ENCODE results near the gene PALM2AKAP2.

The PALM2AKAP2 gene

DNA sequence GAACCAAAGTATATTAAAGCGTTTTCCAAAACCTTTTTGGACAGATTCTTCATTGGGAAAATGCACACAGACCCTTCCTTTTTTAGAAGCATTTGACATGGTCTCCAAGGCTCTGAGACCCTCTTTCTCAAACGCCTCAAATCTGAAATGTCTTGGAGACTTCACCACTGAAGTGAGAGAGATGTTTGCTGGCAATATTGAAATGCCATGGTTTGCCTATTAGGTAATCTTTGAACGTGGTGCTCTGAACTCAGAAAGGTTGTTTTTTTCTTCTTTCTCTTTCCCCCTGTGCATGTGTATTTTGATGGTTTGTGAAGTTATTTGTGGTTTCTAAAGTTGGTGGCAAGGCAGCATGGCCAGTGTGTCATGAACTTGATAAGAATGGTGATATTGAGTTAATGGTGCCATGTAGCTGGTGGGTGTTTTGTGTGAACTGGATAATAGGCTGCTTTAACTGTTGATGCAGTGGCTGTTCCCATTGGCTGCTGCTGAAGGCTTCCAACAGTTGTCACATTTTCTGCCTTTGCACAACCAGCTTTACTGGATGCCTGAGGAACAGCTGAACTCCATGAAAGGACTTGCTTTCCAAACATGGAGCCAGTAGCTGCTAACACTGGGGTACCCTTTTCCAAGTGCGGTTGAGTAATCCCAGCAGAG, 1.7 kb downstream of the PALM2AKAP2 start:
- no peaks in the 10 kb centered on the region for H3K36me3 ChIP-seq (ENCODE audit: control insufficient read depth, insufficient read depth, low read length)
- H3K56ac ChIP-seq (ENCODE audit: low read length), result no peak overlapping the region
- no peak overlapping the region for H3K4me2 ChIP-seq (ENCODE audit: low read length)
- H3K4me1 ChIP-seq (ENCODE audit: control insufficient read depth, low read depth, low read length), result no peaks in the 10 kb centered on the region
- H4K8ac ChIP-seq (ENCODE audit: low read depth, low read length), result no peak overlapping the region
- H4K5ac ChIP-seq (ENCODE audit: low read length), result no peak overlapping the region
- H3K23ac ChIP-seq (ENCODE audit: low read length), result no peak overlapping the region
- DNase-seq, result no peak
- H2BK120ac ChIP-seq (ENCODE audit: low read depth, low read length), result no peak overlapping the region
- no peak overlapping the region for H3K27ac ChIP-seq (ENCODE audit: low read depth, low read length)
- H3K27me3 ChIP-seq (ENCODE audit: insufficient read depth, low read length, poor library complexity), result no peaks in the 10 kb centered on the region
- no peak overlapping the region for H3K4me3 ChIP-seq (ENCODE audit: low read length)
- peaks cover 2% of the 10 kb centered on the region for H3K79me1 ChIP-seq (ENCODE audit: low read length)
- H2BK5ac ChIP-seq (ENCODE audit: low read length), result no peak overlapping the region
- no CpG with 5 or more reads among the region's 4 CpGs for WGBS (ENCODE audit: extremely low coverage, insufficient coverage, low lambda C conversion rate)
- H2BK15ac ChIP-seq (replicated peaks; ENCODE audit: low read depth), result no peak overlapping the region
- no peak overlapping the region for H3K4ac ChIP-seq (ENCODE audit: low read depth, low read length)
- H2AK5ac ChIP-seq (ENCODE audit: low read length), result no peak overlapping the region
- no peak overlapping the region for H3K18ac ChIP-seq (ENCODE audit: low read length)
- H3K79me2 ChIP-seq (ENCODE audit: control insufficient read depth, insufficient read depth, low read length), result no peaks in the 10 kb centered on the region
- H3K9ac ChIP-seq (ENCODE audit: low read length), result no peak overlapping the region

DNA sequence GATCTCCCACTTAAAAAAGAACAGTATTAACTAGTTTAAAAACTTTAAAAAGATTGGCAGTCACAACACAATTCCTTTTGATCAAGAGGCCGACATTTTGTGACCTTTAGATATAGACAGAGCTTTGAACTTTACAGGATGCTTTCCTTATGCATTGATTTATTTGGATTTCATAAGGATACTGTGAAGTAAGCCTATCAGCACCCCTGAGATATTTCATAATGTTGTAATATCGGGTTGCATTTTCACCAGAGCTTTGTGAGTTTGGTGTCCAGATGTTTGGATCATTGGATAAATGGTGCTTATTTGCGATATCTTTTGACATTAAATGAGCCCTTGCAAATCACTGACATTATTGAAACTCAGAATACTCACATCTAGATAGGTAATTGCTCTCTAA, 7.7 kb downstream of the PALM2AKAP2 start:
- Histone ChIP-seq H3K79me2 (ENCODE audit: control insufficient read depth, insufficient read depth, low read length) (no peaks in the 10 kb centered on the region), H3K4me3 (ENCODE audit: low read length) (no peak overlapping the region), H3K27me3 (ENCODE audit: insufficient read depth, low read length, poor library complexity) (no peaks in the 10 kb centered on the region), H3K4me2 (ENCODE audit: low read length) (no peak overlapping the region), H3K79me1 (ENCODE audit: low read length) (peaks cover 4% of the 10 kb centered on the region), H2BK15ac (replicated peaks; ENCODE audit: low read depth) (no peak overlapping the region), H2BK120ac (ENCODE audit: low read depth, low read length) (no peak overlapping the region), H4K5ac (ENCODE audit: low read length) (no peak overlapping the region), H3K4ac (ENCODE audit: low read depth, low read length) (no peak overlapping the region), H3K4me1 (ENCODE audit: control insufficient read depth, low read depth, low read length) (no peaks in the 10 kb centered on the region), H4K8ac (ENCODE audit: low read depth, low read length) (no peak overlapping the region), H3K18ac (ENCODE audit: low read length) (no peak overlapping the region), H3K56ac (ENCODE audit: low read length) (no peak overlapping the region), H3K9ac (ENCODE audit: low read length) (no peak overlapping the region), H2BK5ac (ENCODE audit: low read length) (no peak overlapping the region), H3K27ac (ENCODE audit: low read depth, low read length) (no peak overlapping the region), H2AK5ac (ENCODE audit: low read length) (no peak overlapping the region), H3K36me3 (ENCODE audit: control insufficient read depth, insufficient read depth, low read length) (no peaks in the 10 kb centered on the region), H3K23ac (ENCODE audit: low read length) (no peak overlapping the region)
- DNase-seq, result no peak
- no CpG with 5 or more reads among the region's 3 CpGs for WGBS (ENCODE audit: extremely low coverage, insufficient coverage, low lambda C conversion rate)

GRCh38 chr9:109789556-109789955, 9.6 kb downstream of the PALM2AKAP2 start:
- DNase-seq, result no peak
- Histone ChIP-seq H4K5ac (ENCODE audit: low read length) (no peak overlapping the region), H3K79me1 (ENCODE audit: low read length) (peaks cover 4% of the 10 kb centered on the region), H3K4me3 (ENCODE audit: low read length) (no peak overlapping the region), H3K79me2 (ENCODE audit: control insufficient read depth, insufficient read depth, low read length) (no peaks in the 10 kb centered on the region), H3K18ac (ENCODE audit: low read length) (no peak overlapping the region), H3K4me2 (ENCODE audit: low read length) (no peak overlapping the region), H3K4me1 (ENCODE audit: control insufficient read depth, low read depth, low read length) (no peaks in the 10 kb centered on the region), H3K36me3 (ENCODE audit: control insufficient read depth, insufficient read depth, low read length) (no peaks in the 10 kb centered on the region), H2BK120ac (ENCODE audit: low read depth, low read length) (no peak overlapping the region), H3K56ac (ENCODE audit: low read length) (no peak overlapping the region), H3K27me3 (ENCODE audit: insufficient read depth, low read length, poor library complexity) (no peaks in the 10 kb centered on the region), H2BK15ac (replicated peaks; ENCODE audit: low read depth) (no peak overlapping the region), H3K4ac (ENCODE audit: low read depth, low read length) (no peak overlapping the region), H2AK5ac (ENCODE audit: low read length) (no peak overlapping the region), H3K27ac (ENCODE audit: low read depth, low read length) (no peak overlapping the region), H3K23ac (ENCODE audit: low read length) (no peak overlapping the region), H2BK5ac (ENCODE audit: low read length) (no peak overlapping the region), H3K9ac (ENCODE audit: low read length) (no peak overlapping the region), H4K8ac (ENCODE audit: low read depth, low read length) (no peak overlapping the region)
- WGBS (ENCODE audit: extremely low coverage, insufficient coverage, low lambda C conversion rate), result no CpG with 5 or more reads among the region's 5 CpGs

DNA sequence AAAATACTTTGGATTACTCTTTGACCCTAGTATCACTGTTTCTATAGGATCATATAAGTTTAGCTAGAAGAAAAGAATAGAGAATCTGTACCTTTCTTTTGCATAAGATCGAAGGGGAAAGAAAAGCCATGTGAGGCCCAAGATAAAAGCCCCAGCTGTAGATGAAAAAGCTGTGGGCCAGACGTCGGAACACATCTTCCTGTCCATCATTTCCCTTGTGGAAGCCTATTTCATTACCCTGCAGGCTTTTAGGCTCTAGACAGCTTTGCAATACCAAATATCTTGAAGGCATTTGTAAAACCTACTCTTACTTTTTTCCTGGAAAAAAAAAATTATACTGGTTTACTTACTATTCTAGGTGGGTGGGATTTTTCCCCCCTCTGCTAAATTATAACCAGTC, 10.0 kb downstream of the PALM2AKAP2 start:
- WGBS (ENCODE audit: extremely low coverage, insufficient coverage, low lambda C conversion rate), result no CpG with 5 or more reads among the region's 3 CpGs
- no peak overlapping the region for H3K23ac ChIP-seq (ENCODE audit: low read length)
- no peaks in the 10 kb centered on the region for H3K36me3 ChIP-seq (ENCODE audit: control insufficient read depth, insufficient read depth, low read length)
- H3K79me2 ChIP-seq (ENCODE audit: control insufficient read depth, insufficient read depth, low read length), result no peaks in the 10 kb centered on the region
- H2BK15ac ChIP-seq (replicated peaks; ENCODE audit: low read depth), result no peak overlapping the region
- no peaks in the 10 kb centered on the region for H3K4me1 ChIP-seq (ENCODE audit: control insufficient read depth, low read depth, low read length)
- no peak overlapping the region for H3K56ac ChIP-seq (ENCODE audit: low read length)
- no peak overlapping the region for H4K5ac ChIP-seq (ENCODE audit: low read length)
- H2AK5ac ChIP-seq (ENCODE audit: low read length), result no peak overlapping the region
- no peak overlapping the region for H2BK120ac ChIP-seq (ENCODE audit: low read depth, low read length)
- H3K18ac ChIP-seq (ENCODE audit: low read length), result no peak overlapping the region
- H3K27me3 ChIP-seq (ENCODE audit: insufficient read depth, low read length, poor library complexity), result no peaks in the 10 kb centered on the region
- H4K8ac ChIP-seq (ENCODE audit: low read depth, low read length), result no peak overlapping the region
- no peak overlapping the region for H3K27ac ChIP-seq (ENCODE audit: low read depth, low read length)
- DNase-seq, result no peak
- no peak overlapping the region for H3K4me3 ChIP-seq (ENCODE audit: low read length)
- H2BK5ac ChIP-seq (ENCODE audit: low read length), result no peak overlapping the region
- H3K9ac ChIP-seq (ENCODE audit: low read length), result no peak overlapping the region
- H3K4ac ChIP-seq (ENCODE audit: low read depth, low read length), result no peak overlapping the region
- H3K79me1 ChIP-seq (ENCODE audit: low read length), result peaks cover 4% of the 10 kb centered on the region
- H3K4me2 ChIP-seq (ENCODE audit: low read length), result no peak overlapping the region

- Histone ChIP-seq H4K8ac (ENCODE audit: low read depth, low read length) (no peak overlapping the region), H3K9ac (ENCODE audit: low read length) (no peak overlapping the region), H3K23ac (ENCODE audit: low read length) (no peak overlapping the region), H3K79me2 (ENCODE audit: control insufficient read depth, insufficient read depth, low read length) (no peaks in the 10 kb centered on the region), H3K4me1 (ENCODE audit: control insufficient read depth, low read depth, low read length) (no peaks in the 10 kb centered on the region), H2BK5ac (ENCODE audit: low read length) (no peak overlapping the region), H3K36me3 (ENCODE audit: control insufficient read depth, insufficient read depth, low read length) (no peaks in the 10 kb centered on the region), H3K27me3 (ENCODE audit: insufficient read depth, low read length, poor library complexity) (no peaks in the 10 kb centered on the region), H3K79me1 (ENCODE audit: low read length) (peaks cover 4% of the 10 kb centered on the region), H2BK120ac (ENCODE audit: low read depth, low read length) (no peak overlapping the region), H3K27ac (ENCODE audit: low read depth, low read length) (no peak overlapping the region), H3K4ac (ENCODE audit: low read depth, low read length) (no peak overlapping the region), H3K4me2 (ENCODE audit: low read length) (no peak overlapping the region), H4K5ac (ENCODE audit: low read length) (no peak overlapping the region), H3K4me3 (ENCODE audit: low read length) (no peak overlapping the region), H3K56ac (ENCODE audit: low read length) (no peak overlapping the region), H2BK15ac (replicated peaks; ENCODE audit: low read depth) (no peak overlapping the region), H3K18ac (ENCODE audit: low read length) (no peak overlapping the region), H2AK5ac (ENCODE audit: low read length) (no peak overlapping the region)
- no peak for DNase-seq
- WGBS (ENCODE audit: extremely low coverage, insufficient coverage, low lambda C conversion rate), result no CpG with 5 or more reads among the region's 6 CpGs
Observed at GRCh38 chr9:109791003-109791677, 11.1 kb downstream of the PALM2AKAP2 start.

GRCh38 chr9:109791747-109792146, 11.7 kb downstream of the PALM2AKAP2 start:
- H2AK5ac ChIP-seq (ENCODE audit: low read length), result no peak overlapping the region
- no peak overlapping the region for H3K4me2 ChIP-seq (ENCODE audit: low read length)
- no peak overlapping the region for H2BK15ac ChIP-seq (replicated peaks; ENCODE audit: low read depth)
- H3K23ac ChIP-seq (ENCODE audit: low read length), result no peak overlapping the region
- no peak overlapping the region for H3K56ac ChIP-seq (ENCODE audit: low read length)
- H3K9ac ChIP-seq (ENCODE audit: low read length), result no peak overlapping the region
- H3K36me3 ChIP-seq (ENCODE audit: control insufficient read depth, insufficient read depth, low read length), result no peaks in the 10 kb centered on the region
- H4K5ac ChIP-seq (ENCODE audit: low read length), result no peak overlapping the region
- no peak overlapping the region for H3K27ac ChIP-seq (ENCODE audit: low read depth, low read length)
- no peak overlapping the region for H3K18ac ChIP-seq (ENCODE audit: low read length)
- H2BK120ac ChIP-seq (ENCODE audit: low read depth, low read length), result no peak overlapping the region
- H4K8ac ChIP-seq (ENCODE audit: low read depth, low read length), result no peak overlapping the region
- H3K79me2 ChIP-seq (ENCODE audit: control insufficient read depth, insufficient read depth, low read length), result no peaks in the 10 kb centered on the region
- no peak overlapping the region for H2BK5ac ChIP-seq (ENCODE audit: low read length)
- peaks cover 4% of the 10 kb centered on the region for H3K79me1 ChIP-seq (ENCODE audit: low read length)
- no peak overlapping the region for H3K4ac ChIP-seq (ENCODE audit: low read depth, low read length)
- no CpG with 5 or more reads among the region's 1 CpG for WGBS (ENCODE audit: extremely low coverage, insufficient coverage, low lambda C conversion rate)
- DNase-seq, result no peak
- H3K27me3 ChIP-seq (ENCODE audit: insufficient read depth, low read length, poor library complexity), result no peaks in the 10 kb centered on the region
- no peak overlapping the region for H3K4me3 ChIP-seq (ENCODE audit: low read length)
- H3K4me1 ChIP-seq (ENCODE audit: control insufficient read depth, low read depth, low read length), result no peaks in the 10 kb centered on the region
